AG04449 (cell line): ENCODE data around the gene MSI2.

Experiments
- CTCF ChIA-PET: fragments of 350-600 bp; formaldehyde crosslinking; extraction: SDS; loops from one replicate; lab custom pipeline; 2021; ENCODE audit warnings: antibody characterized with exemption; lab: Yijun Ruan, JAX
- POLR2A ChIA-PET: fragments of 400-600, 350-600 bp; formaldehyde crosslinking; extraction: SDS; loops from one replicate; lab custom pipeline; 2020; ENCODE audit warnings: antibody characterized with exemption, inconsistent platforms; lab: Yijun Ruan, JAX
- DNase-seq: peaks from one replicate; pipeline ENCODE4 v3.0.0-alpha.2; 2010; ENCODE audit warnings: low read depth, low spot score
- H3K4me3 ChIP-seq: 2 replicates; pipeline ENCODE4 v1.5.1; 2011; ENCODE audit warnings: low read depth, mild to moderate bottlenecking, control low read depth, low read length
- TF ChIP-seq, protein P1 (sequence below): IDR thresholded peaks from one replicate; pipeline ENCODE4 v1.5.1; 2011; ENCODE audit warnings: mild to moderate bottlenecking, moderate library complexity, low read length, control low read depth, inconsistent platforms; ENCODE audit not compliant: insufficient read depth; ENCODE audit errors: missing control alignments

MSI2 gene

DNA sequence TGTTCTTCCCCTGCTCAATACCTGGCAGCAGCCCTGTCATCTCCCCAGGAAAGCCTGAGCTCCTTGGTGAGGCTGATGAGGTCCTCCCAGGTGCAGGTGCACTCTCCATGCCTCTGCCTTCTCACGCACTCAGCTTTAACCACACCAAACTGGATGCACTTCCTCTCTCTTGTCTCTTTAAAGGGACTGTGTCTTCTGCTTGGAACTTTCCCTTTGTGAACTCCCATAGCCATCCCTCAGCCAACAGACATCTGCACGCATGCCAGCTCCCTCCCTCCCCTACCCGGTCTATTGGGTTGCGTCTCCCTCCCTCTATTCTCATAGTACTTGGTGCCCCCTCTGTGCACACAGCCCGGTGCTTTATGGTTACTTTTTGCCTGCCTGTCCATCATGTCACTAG is 231.2 kb downstream of the MSI2 start:
- TF ChIP-seq, protein P1, sequence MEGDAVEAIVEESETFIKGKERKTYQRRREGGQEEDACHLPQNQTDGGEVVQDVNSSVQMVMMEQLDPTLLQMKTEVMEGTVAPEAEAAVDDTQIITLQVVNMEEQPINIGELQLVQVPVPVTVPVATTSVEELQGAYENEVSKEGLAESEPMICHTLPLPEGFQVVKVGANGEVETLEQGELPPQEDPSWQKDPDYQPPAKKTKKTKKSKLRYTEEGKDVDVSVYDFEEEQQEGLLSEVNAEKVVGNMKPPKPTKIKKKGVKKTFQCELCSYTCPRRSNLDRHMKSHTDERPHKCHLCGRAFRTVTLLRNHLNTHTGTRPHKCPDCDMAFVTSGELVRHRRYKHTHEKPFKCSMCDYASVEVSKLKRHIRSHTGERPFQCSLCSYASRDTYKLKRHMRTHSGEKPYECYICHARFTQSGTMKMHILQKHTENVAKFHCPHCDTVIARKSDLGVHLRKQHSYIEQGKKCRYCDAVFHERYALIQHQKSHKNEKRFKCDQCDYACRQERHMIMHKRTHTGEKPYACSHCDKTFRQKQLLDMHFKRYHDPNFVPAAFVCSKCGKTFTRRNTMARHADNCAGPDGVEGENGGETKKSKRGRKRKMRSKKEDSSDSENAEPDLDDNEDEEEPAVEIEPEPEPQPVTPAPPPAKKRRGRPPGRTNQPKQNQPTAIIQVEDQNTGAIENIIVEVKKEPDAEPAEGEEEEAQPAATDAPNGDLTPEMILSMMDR = no peak
- no peak for DNase-seq
- POLR2A ChIA-PET = no interaction called here
- H3K4me3 ChIP-seq = no peak overlapping the region
- CTCF ChIA-PET = interaction anchor here (1.1 to 3.0 kb wide), 3 partner anchors 184 to 345 kb away, joined by 3 to 18 read pairs (median 9); no protein-coding TSS in a partner anchor

- no peak overlapping the region for H3K4me3 ChIP-seq
- TF ChIP-seq, protein P1 = no peak
- CTCF ChIA-PET = interaction anchor here (1.2 to 1.7 kb wide), 2 partner anchors 12 to 109 kb away, joined by 3 to 5 read pairs; no protein-coding TSS in a partner anchor
- DNase-seq = no peak
- POLR2A ChIA-PET = no interaction called here
Observed at GRCh38 chr17:57488856-57489255, 232.5 kb downstream of the MSI2 start.

GRCh38 chr17:57489321-57489720 is 233.0 kb downstream of the MSI2 start:
- ChIA-PET POLR2A (no interaction called here), CTCF (interaction anchor here (1.2 to 1.7 kb wide), 2 partner anchors 11 to 109 kb away, joined by 3 to 5 read pairs; no protein-coding TSS in a partner anchor)
- no peak overlapping the region for H3K4me3 ChIP-seq
- DNase-seq = no peak
- TF ChIP-seq, protein P1 = no peak

- TF ChIP-seq, protein P1 = no peak
- POLR2A ChIA-PET = no interaction called here
- CTCF ChIA-PET = interaction anchor here (1.2 to 1.7 kb wide), 2 partner anchors 10 to 108 kb away, joined by 3 to 5 read pairs; no protein-coding TSS in a partner anchor
- H3K4me3 ChIP-seq = no peak overlapping the region
- no peak for DNase-seq
Observed at GRCh38 chr17:57490111-57490845, 234.0 kb downstream of the MSI2 start.

GRCh38 chr17:57490890-57491289 is 234.6 kb downstream of the MSI2 start:
- no peak overlapping the region for H3K4me3 ChIP-seq
- DNase-seq = no peak
- TF ChIP-seq, protein P1 = no peak
- ChIA-PET POLR2A (no interaction called here), CTCF (no interaction called here)

GRCh38 chr17:57493171-57493570 is 236.8 kb downstream of the MSI2 start:
- TF ChIP-seq, protein P1 = no peak
- CTCF ChIA-PET = no interaction called here
- POLR2A ChIA-PET = no interaction called here
- no peak for DNase-seq
- H3K4me3 ChIP-seq = no peak overlapping the region
